Smooth muscle cell (in vitro differentiated cells): Measurements from ENCODE around the gene NHSL2. TPM values are rescaled to one million over a fixed set of nuclear protein-coding genes. Genes with fewer than 3 reads are reported as not detected.
A peak's percentile ranks its signal among the peaks of the same experiment; 100 is the strongest.

Experiments used
- DNase-seq: peaks from one replicate; lab custom pipeline; 2025; ENCODE audit not compliant: unreplicated experiment; lab: John Stamatoyannopoulos, UW
- H2AFZ ChIP-seq: fragments of 200-600 bp; sonication (generic); 2 replicates; pipeline ENCODE4 v1.6.0; 2016; ENCODE audit warnings: antibody characterized with exemption, low read depth, mild to moderate bottlenecking
- H3F3A ChIP-seq: fragments of 200-600 bp; sonication (generic); 2 replicates; pipeline ENCODE4 v1.6.0; 2017; ENCODE audit warnings: antibody characterized with exemption, low read depth
- H3K27ac ChIP-seq: fragments of 200-600 bp; sonication (generic); 2 replicates; pipeline ENCODE4 v1.5.1; 2016; ENCODE audit warnings: low read depth, mild to moderate bottlenecking
- H3K27me3 ChIP-seq: fragments of 200-600 bp; sonication (generic); 2 replicates; pipeline ENCODE4 v1.6.1; 2016; ENCODE audit warnings: low read depth, mild to moderate bottlenecking
- H3K36me3 ChIP-seq: fragments of 200-600 bp; sonication (generic); 2 replicates; pipeline ENCODE4 v1.5.1; 2016; ENCODE audit warnings: low read depth
- H3K4me1 ChIP-seq: fragments of 200-600 bp; sonication (generic); 2 replicates; pipeline ENCODE4 v1.5.1; 2016; ENCODE audit warnings: low read depth
- H3K4me2 ChIP-seq: fragments of 200-600 bp; sonication (generic); 2 replicates; pipeline ENCODE4 v1.6.0; 2016; ENCODE audit warnings: mild to moderate bottlenecking
- H3K4me3 ChIP-seq: fragments of 200-600 bp; sonication (generic); 2 replicates; pipeline ENCODE4 v1.5.1; 2016; ENCODE audit warnings: mild to moderate bottlenecking
- H3K79me2 ChIP-seq: fragments of 200-600 bp; sonication (generic); 2 replicates; pipeline ENCODE4 v1.6.0; 2016; ENCODE audit warnings: low read depth, mild to moderate bottlenecking
- H3K9ac ChIP-seq: fragments of 200-600 bp; sonication (generic); 2 replicates; pipeline ENCODE4 v1.6.0; 2016; ENCODE audit warnings: low read depth
- H3K9me3 ChIP-seq: fragments of 200-600 bp; sonication (generic); replicated peaks from 2 replicates; pipeline ENCODE4 v1.5.1; 2016; ENCODE audit warnings: low read depth
- H4K20me1 ChIP-seq: fragments of 200-600 bp; sonication (generic); 2 replicates; pipeline ENCODE4 v1.6.0; 2016; ENCODE audit warnings: low read depth
- WGBS: methylation state at CpG from one replicate; pipeline ENCODE4 v1.1.7; 2016; ENCODE audit warnings: low lambda C conversion rate; 5-methylcytosine and 5-hydroxymethylcytosine counted together
- polyA plus RNA-seq: library from polyadenylated mRNA; unstranded; fragments of >200 nt; fragmentation: Nextera tagmentation; extraction: Ambion mirVana; gene quantifications from 2 replicates; pipeline ENCODE4 v1.2.1, GENCODE V29; 2016
- total RNA-seq: library from RNA; depleted of rRNA; stranded (reverse); fragments of >200 nt; gene quantifications from 2 replicates; pipeline ENCODE4 v1.2.3, GENCODE V29; 2014
- TF ChIP-seq, protein P1 (sequence below): fragments of 200-600 bp; sonication (generic); IDR thresholded peaks from 2 replicates; pipeline ENCODE4 v1.5.1; 2017; ENCODE audit warnings: borderline replicate concordance, mild to moderate bottlenecking, antibody characterized with exemption; ENCODE audit not compliant: insufficient read depth, poor library complexity, severe bottlenecking

Gene NHSL2
- total and polyA plus RNA-seq, 2 experiments from 2014 or later = 2.9 to 3.3 TPM

- Histone ChIP-seq H3K79me2 (no peaks in the 10 kb centered on the region), H3K36me3 (no peaks in the 10 kb centered on the region), H3K4me3 (peak overlapping the region; percentile 56), H3K27ac (no peak overlapping the region), H3F3A (no peaks in the 10 kb centered on the region), H3K4me1 (no peaks in the 10 kb centered on the region), H3K27me3 (no peaks in the 10 kb centered on the region), H2AFZ (no peak overlapping the region), H4K20me1 (no peaks in the 10 kb centered on the region), H3K4me2 (peak overlapping the region; percentile 86), H3K9ac (no peak overlapping the region), H3K9me3 (no peaks in the 10 kb centered on the region)
- no peak for DNase-seq
- WGBS = 50% methylated on average over 8 of the region's 8 CpGs
- TF ChIP-seq, protein P1, sequence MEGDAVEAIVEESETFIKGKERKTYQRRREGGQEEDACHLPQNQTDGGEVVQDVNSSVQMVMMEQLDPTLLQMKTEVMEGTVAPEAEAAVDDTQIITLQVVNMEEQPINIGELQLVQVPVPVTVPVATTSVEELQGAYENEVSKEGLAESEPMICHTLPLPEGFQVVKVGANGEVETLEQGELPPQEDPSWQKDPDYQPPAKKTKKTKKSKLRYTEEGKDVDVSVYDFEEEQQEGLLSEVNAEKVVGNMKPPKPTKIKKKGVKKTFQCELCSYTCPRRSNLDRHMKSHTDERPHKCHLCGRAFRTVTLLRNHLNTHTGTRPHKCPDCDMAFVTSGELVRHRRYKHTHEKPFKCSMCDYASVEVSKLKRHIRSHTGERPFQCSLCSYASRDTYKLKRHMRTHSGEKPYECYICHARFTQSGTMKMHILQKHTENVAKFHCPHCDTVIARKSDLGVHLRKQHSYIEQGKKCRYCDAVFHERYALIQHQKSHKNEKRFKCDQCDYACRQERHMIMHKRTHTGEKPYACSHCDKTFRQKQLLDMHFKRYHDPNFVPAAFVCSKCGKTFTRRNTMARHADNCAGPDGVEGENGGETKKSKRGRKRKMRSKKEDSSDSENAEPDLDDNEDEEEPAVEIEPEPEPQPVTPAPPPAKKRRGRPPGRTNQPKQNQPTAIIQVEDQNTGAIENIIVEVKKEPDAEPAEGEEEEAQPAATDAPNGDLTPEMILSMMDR = no peak
Observed at GRCh38 chrX:71909956-71910355, 689 bp upstream of the NHSL2 start.

GRCh38 chrX:71910986-71911730 lies 513 bp downstream of the NHSL2 start:
- H3K9ac ChIP-seq = no peak overlapping the region
- peak overlapping the region; percentile 56 for H3K4me3 ChIP-seq
- no peak overlapping the region for H3K27ac ChIP-seq
- H3K79me2 ChIP-seq = no peaks in the 10 kb centered on the region
- H3K4me2 ChIP-seq = peak overlapping the region; percentile 86
- H3F3A ChIP-seq = no peaks in the 10 kb centered on the region
- no peaks in the 10 kb centered on the region for H3K27me3 ChIP-seq
- no peak overlapping the region for H2AFZ ChIP-seq
- H3K4me1 ChIP-seq = no peaks in the 10 kb centered on the region
- no peaks in the 10 kb centered on the region for H3K9me3 ChIP-seq
- WGBS = 32% methylated on average over 28 of the region's 85 CpGs
- no peaks in the 10 kb centered on the region for H4K20me1 ChIP-seq
- no peak for DNase-seq
- TF ChIP-seq, protein P1 = peak; percentile 21
- no peaks in the 10 kb centered on the region for H3K36me3 ChIP-seq

DNA sequence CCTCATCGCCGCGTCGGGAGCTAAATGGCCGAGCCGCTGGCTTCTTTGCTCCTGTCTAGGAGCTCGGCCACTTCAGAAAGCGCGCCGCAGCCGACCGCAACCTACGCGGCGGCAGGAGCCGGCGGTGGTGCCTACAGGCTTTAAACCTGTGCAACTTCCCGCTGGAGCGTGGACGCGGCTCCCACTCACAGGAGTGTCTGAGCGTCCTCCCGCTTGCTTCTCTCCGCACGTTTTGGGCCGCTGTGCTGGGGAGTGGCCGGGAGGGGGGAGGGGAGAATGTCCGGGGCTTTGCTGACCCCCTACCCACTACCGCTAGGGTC lies 1.0 kb downstream of the NHSL2 start:
- Histone ChIP-seq H3K9me3 (no peaks in the 10 kb centered on the region), H3K27ac (no peak overlapping the region), H4K20me1 (no peaks in the 10 kb centered on the region), H3K36me3 (no peaks in the 10 kb centered on the region), H3K27me3 (no peaks in the 10 kb centered on the region), H2AFZ (no peak overlapping the region), H3K9ac (no peak overlapping the region), H3K4me3 (peak overlapping the region; percentile 56), H3F3A (no peaks in the 10 kb centered on the region), H3K4me1 (no peaks in the 10 kb centered on the region), H3K79me2 (no peaks in the 10 kb centered on the region), H3K4me2 (peak overlapping the region; percentile 86)
- TF ChIP-seq, protein P1 = no peak
- no peak for DNase-seq
- WGBS = 51% methylated on average over 27 of the region's 29 CpGs

GRCh38 chrX:71912156-71912555 lies 1.5 kb downstream of the NHSL2 start:
- Histone ChIP-seq H4K20me1 (no peaks in the 10 kb centered on the region), H3K36me3 (no peaks in the 10 kb centered on the region), H3K27ac (no peak overlapping the region), H3K79me2 (no peaks in the 10 kb centered on the region), H3K4me1 (no peaks in the 10 kb centered on the region), H3K4me2 (peak overlapping the region; percentile 86), H3K27me3 (no peaks in the 10 kb centered on the region), H3K4me3 (peak overlapping the region; percentile 56), H3K9me3 (no peaks in the 10 kb centered on the region), H3K9ac (no peak overlapping the region), H3F3A (no peaks in the 10 kb centered on the region), H2AFZ (no peak overlapping the region)
- TF ChIP-seq, protein P1 = no peak
- WGBS = 48% methylated on average over 7 of the region's 7 CpGs
- DNase-seq = no peak
